DMS153 treated with DMSO at 0.1 percent for 48 hours (cell line): Measurements from ENCODE around the gene CLOCK.

Experiments used
- DNase-seq: peaks from one replicate; lab custom pipeline; 2025; ENCODE audit not compliant: unreplicated experiment; lab: John Stamatoyannopoulos, UW

CLOCK gene

GRCh38 chr4:55488716-55489115 is 58.0 kb downstream of the CLOCK start:
- DNase-seq: no peak

GRCh38 chr4:55485821-55486220 is 60.9 kb downstream of the CLOCK start:
- no peak for DNase-seq

- DNase-seq: no peak
Observed at GRCh38 chr4:55483315-55483714, 63.4 kb downstream of the CLOCK start.

- no peak for DNase-seq
Observed at GRCh38 chr4:55475394-55476243, 71.1 kb downstream of the CLOCK start.

GRCh38 chr4:55469979-55470378 is 76.7 kb downstream of the CLOCK start:
- DNase-seq: no peak

GRCh38 chr4:55468724-55469123 is 78.0 kb downstream of the CLOCK start:
- DNase-seq: no peak

GRCh38 chr4:55466001-55466400 is 80.7 kb downstream of the CLOCK start:
- DNase-seq: no peak

GRCh38 chr4:55458611-55459010 is 88.1 kb downstream of the CLOCK start:
- DNase-seq: no peak

GRCh38 chr4:55458164-55458563 is 88.5 kb downstream of the CLOCK start:
- no peak for DNase-seq

GRCh38 chr4:55450566-55450965 is 96.1 kb downstream of the CLOCK start:
- no peak for DNase-seq

- DNase-seq: no peak
Observed at GRCh38 chr4:55447831-55448230, 98.9 kb downstream of the CLOCK start.

GRCh38 chr4:55447108-55447708 is 99.5 kb downstream of the CLOCK start:
- no peak for DNase-seq

- no peak for DNase-seq
Observed at GRCh38 chr4:55446578-55446922, 100.2 kb downstream of the CLOCK start.

- DNase-seq: no peak
Observed at GRCh38 chr4:55445921-55446577, 100.7 kb downstream of the CLOCK start.

GRCh38 chr4:55444827-55445226 is 101.9 kb downstream of the CLOCK start:
- no peak for DNase-seq

GRCh38 chr4:55442541-55442940 is 104.2 kb downstream of the CLOCK start:
- no peak for DNase-seq

GRCh38 chr4:55440786-55441185 is 105.9 kb downstream of the CLOCK start:
- no peak for DNase-seq

GRCh38 chr4:55439023-55439422 is 107.7 kb downstream of the CLOCK start:
- no peak for DNase-seq

GRCh38 chr4:55438314-55438713 is 108.4 kb downstream of the CLOCK start:
- no peak for DNase-seq

GRCh38 chr4:55437823-55438222 is 108.9 kb downstream of the CLOCK start:
- no peak for DNase-seq

GRCh38 chr4:55437356-55437796 is 109.3 kb downstream of the CLOCK start:
- DNase-seq: no peak
